IPS-18a (cell line): ENCODE results near the gene EXOC4.

Experiments
- H3K27ac ChIP-seq: one replicate; pipeline ENCODE4 v1.5.1; 2013; ENCODE audit warnings: low read length
- H3K27me3 ChIP-seq: one replicate; pipeline ENCODE4 v1.6.1; 2013; ENCODE audit warnings: mild to moderate bottlenecking, low read length; ENCODE audit not compliant: control insufficient read depth, insufficient read depth
- H3K36me3 ChIP-seq: one replicate; pipeline ENCODE4 v1.6.1; 2013; ENCODE audit warnings: low read depth, low read length; ENCODE audit not compliant: control insufficient read depth
- H3K4me1 ChIP-seq: one replicate; pipeline ENCODE4 v1.6.1; 2013; ENCODE audit warnings: low read depth, low read length; ENCODE audit not compliant: control insufficient read depth
- H3K4me3 ChIP-seq: one replicate; pipeline ENCODE4 v1.5.1; 2013; ENCODE audit warnings: low read length
- H3K9ac ChIP-seq: one replicate; pipeline ENCODE4 v1.6.1; 2013; ENCODE audit warnings: mild to moderate bottlenecking, low read length, moderate library complexity
- H3K9me3 ChIP-seq: one replicate; pipeline ENCODE4 v1.6.1; 2013; ENCODE audit warnings: low read depth, low read length; ENCODE audit not compliant: control insufficient read depth

The EXOC4 gene

GRCh38 chr7:134084488-134085144 is 831.7 kb downstream of the EXOC4 start:
- Histone ChIP-seq H3K4me3 (no peak overlapping the region), H3K9me3 (peaks cover 25% of the 10 kb centered on the region), H3K9ac (no peak overlapping the region), H3K27ac (no peak overlapping the region), H3K36me3 (no peaks in the 10 kb centered on the region), H3K27me3 (no peaks in the 10 kb centered on the region), H3K4me1 (no peaks in the 10 kb centered on the region)

- no peaks in the 10 kb centered on the region for H3K36me3 ChIP-seq
- H3K9me3 ChIP-seq = peaks cover 31% of the 10 kb centered on the region
- H3K4me3 ChIP-seq = no peak overlapping the region
- no peaks in the 10 kb centered on the region for H3K27me3 ChIP-seq
- H3K27ac ChIP-seq = no peak overlapping the region
- no peaks in the 10 kb centered on the region for H3K4me1 ChIP-seq
- no peak overlapping the region for H3K9ac ChIP-seq
These were observed 832.4 kb downstream of the EXOC4 start for GRCh38 chr7:134085311-134085710.

DNA sequence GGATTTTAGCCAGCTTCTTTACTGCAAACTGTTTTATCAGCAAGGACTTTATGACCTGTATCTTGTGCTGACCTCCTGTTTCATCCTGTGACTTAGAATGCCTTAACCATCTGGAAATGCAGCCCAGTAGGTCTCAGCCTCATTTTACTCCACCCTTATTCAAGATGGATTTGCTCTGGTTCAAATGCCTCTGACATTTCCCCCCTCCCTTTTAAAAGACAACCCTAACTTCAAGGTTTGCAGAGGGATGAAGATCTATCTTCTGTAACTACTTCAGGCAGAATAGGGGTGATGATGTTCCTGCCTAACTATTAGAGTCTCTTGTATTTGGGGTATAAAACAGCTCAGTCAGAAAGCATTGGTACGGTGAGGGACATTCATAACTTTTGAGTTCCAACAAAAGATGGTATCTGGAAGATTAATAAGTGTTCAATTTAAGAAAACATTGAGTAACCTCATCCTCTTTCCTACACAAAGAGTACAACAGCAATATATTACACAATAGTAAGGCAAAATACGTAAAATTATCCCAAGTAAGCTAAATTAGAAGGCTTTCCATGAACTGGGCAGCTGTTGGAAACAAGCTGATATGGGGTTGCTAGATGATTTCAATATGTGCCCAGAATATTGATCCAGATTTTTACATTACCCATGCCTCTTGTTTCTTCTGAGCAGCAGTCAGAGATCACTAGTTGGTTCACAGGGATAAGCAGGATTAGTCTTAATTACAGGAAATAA is 834.3 kb downstream of the EXOC4 start:
- Histone ChIP-seq H3K27ac (no peak overlapping the region), H3K9ac (no peak overlapping the region), H3K9me3 (peaks cover 43% of the 10 kb centered on the region), H3K36me3 (no peaks in the 10 kb centered on the region), H3K27me3 (no peaks in the 10 kb centered on the region), H3K4me1 (no peaks in the 10 kb centered on the region), H3K4me3 (no peak overlapping the region)

DNA sequence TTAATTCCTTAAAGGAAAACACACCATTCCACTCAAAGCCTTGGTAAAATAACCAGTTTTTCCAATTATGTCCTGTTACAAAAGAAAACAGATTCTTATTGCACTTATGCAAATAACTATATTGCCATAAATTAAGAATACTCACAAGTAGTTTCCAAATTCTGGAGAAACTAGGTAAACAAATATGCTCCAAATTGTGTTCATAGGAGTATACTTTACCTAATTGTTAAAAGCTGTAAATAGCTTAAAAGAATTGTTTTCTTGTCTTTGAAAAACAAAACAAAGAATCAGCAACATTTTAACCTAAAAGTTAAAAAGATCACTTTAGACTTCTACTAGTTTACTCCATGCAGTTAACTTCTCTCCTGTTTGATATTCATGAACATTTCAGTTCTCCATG is 835.3 kb downstream of the EXOC4 start:
- no peak overlapping the region for H3K27ac ChIP-seq
- no peak overlapping the region for H3K4me3 ChIP-seq
- H3K9me3 ChIP-seq = peaks cover 44% of the 10 kb centered on the region
- H3K9ac ChIP-seq = no peak overlapping the region
- H3K4me1 ChIP-seq = no peaks in the 10 kb centered on the region
- H3K36me3 ChIP-seq = no peaks in the 10 kb centered on the region
- H3K27me3 ChIP-seq = no peaks in the 10 kb centered on the region

- Histone ChIP-seq H3K36me3 (no peaks in the 10 kb centered on the region), H3K4me1 (no peaks in the 10 kb centered on the region), H3K9me3 (peaks cover 47% of the 10 kb centered on the region), H3K27me3 (no peaks in the 10 kb centered on the region), H3K9ac (no peak overlapping the region), H3K4me3 (no peak overlapping the region), H3K27ac (no peak overlapping the region)
These were observed 836.6 kb downstream of the EXOC4 start for GRCh38 chr7:134089446-134089845.

DNA sequence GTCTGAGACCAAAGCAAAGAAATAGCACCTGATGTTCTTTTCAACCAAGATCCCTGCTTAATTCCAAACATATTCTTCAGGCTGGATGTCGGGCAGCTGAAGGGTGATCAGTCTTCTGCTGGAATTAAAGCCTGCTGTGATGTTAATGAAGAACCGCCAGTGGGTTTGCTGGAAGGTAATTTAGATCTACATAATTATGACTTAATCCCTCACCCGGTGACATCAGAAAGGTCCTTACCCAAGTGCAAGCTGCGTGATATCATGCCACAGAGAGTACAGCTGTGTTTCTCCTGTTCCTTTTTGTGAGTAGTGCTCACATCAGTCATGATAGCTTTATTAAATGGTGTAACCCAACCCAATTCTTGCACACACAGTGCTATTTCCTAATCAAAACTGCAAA is 845.2 kb downstream of the EXOC4 start:
- no peak overlapping the region for H3K4me3 ChIP-seq
- peaks cover 4% of the 10 kb centered on the region for H3K9me3 ChIP-seq
- no peak overlapping the region for H3K9ac ChIP-seq
- H3K4me1 ChIP-seq = no peaks in the 10 kb centered on the region
- no peak overlapping the region for H3K27ac ChIP-seq
- H3K27me3 ChIP-seq = no peaks in the 10 kb centered on the region
- H3K36me3 ChIP-seq = no peaks in the 10 kb centered on the region

GRCh38 chr7:134101716-134102115 is 848.8 kb downstream of the EXOC4 start:
- Histone ChIP-seq H3K27ac (no peak overlapping the region), H3K4me1 (no peaks in the 10 kb centered on the region)

DNA sequence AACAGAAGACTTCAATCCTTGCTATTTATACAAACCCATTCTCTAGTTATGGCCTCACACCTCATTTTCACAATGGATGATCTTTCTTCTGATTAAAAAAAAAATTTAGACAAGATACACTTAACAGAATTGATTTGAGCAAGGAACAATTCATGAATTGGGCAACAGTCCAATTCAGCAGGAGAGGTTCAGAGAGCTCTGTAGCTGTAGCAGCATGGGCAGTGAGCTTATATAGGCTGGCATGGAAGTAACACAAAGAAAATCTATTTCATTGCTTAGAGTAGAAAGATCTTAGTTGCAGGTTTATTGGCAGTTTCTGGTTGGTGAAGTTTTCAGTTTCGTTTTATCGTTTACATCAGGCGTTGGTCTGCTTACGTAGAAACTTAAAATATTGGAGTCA is 851.3 kb downstream of the EXOC4 start:
- H3K27ac ChIP-seq = no peak overlapping the region
- no peaks in the 10 kb centered on the region for H3K9me3 ChIP-seq
- no peak overlapping the region for H3K4me3 ChIP-seq
- H3K9ac ChIP-seq = no peak overlapping the region
- H3K27me3 ChIP-seq = no peaks in the 10 kb centered on the region
- no peaks in the 10 kb centered on the region for H3K4me1 ChIP-seq
- H3K36me3 ChIP-seq = no peaks in the 10 kb centered on the region

More at GRCh38 chr7:134101716-134102115, 848.8 kb downstream of the EXOC4 start:
- no peak overlapping the region for H3K4me3 ChIP-seq
- no peaks in the 10 kb centered on the region for H3K36me3 ChIP-seq
- no peaks in the 10 kb centered on the region for H3K27me3 ChIP-seq
- H3K9me3 ChIP-seq = no peaks in the 10 kb centered on the region
- no peak overlapping the region for H3K9ac ChIP-seq

DNA sequence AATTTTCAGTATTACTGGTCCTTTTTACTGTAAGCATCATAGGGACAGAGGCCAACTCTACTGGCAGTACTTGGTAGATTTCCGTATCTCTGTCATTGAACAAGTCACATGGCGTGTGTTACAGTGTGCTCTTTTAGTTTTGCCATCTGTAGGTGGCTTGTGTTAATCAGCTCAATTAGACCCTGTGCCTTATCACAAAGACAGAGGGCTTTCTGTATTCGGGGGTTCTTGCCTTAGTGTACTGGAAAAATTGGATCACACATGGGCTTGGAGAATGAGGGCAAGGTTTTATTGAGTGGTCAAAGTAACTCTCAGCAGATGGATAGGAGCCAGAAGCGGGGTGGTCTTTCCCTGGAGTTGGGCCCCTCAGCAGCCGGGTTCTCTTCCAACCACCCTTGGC is 853.0 kb downstream of the EXOC4 start:
- H3K9ac ChIP-seq = no peak overlapping the region

DNA sequence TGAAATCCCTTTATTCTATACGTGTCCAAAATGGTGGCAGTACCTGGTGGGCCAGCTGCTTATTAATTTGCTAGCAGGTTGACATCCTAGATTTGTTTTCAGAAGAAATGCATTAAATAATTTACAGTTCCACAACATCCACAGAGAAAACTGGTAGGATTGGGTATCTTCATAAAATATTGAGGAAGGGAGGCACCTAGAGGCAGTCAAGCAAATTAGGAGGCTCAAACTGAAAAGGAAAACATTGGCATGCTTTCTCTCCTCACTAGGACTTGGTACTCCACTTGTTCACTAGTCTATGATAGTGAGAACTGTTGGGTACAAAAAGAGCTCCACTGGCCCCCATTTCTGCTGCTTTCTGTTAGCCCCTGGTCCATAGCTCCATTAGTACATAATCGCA is 855.9 kb downstream of the EXOC4 start:
- H3K27me3 ChIP-seq = no peaks in the 10 kb centered on the region
- H3K36me3 ChIP-seq = no peaks in the 10 kb centered on the region
- no peak overlapping the region for H3K9ac ChIP-seq
- no peaks in the 10 kb centered on the region for H3K9me3 ChIP-seq
- H3K27ac ChIP-seq = no peak overlapping the region
- no peak overlapping the region for H3K4me3 ChIP-seq
- peaks cover 7% of the 10 kb centered on the region for H3K4me1 ChIP-seq

More for the DNA sequence above, 853.0 kb downstream of the EXOC4 start:
- Histone ChIP-seq H3K9me3 (no peaks in the 10 kb centered on the region), H3K4me1 (no peaks in the 10 kb centered on the region), H3K27ac (no peak overlapping the region), H3K36me3 (no peaks in the 10 kb centered on the region), H3K4me3 (no peak overlapping the region), H3K27me3 (no peaks in the 10 kb centered on the region)

DNA sequence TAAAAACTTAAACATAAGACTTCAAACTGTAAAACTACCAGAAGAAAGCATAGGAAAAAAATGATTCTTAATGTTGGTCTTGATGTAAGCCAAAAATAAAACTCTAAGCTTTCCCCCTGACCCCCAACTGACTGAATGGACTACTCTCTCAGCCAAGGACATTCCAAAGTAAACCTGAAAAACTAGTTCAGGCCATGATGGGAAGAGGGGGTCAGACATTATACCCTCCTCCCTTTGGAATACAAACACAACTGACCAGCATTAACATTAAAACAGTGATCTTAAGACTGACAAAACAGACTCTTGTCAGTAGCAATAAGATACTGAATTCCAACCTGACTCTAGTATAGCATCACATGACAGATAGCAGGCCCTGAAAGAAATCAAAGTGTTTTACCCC is 860.8 kb downstream of the EXOC4 start:
- Histone ChIP-seq H3K4me1 (peaks cover 18% of the 10 kb centered on the region), H3K36me3 (no peaks in the 10 kb centered on the region), H3K27me3 (no peaks in the 10 kb centered on the region), H3K27ac (no peak overlapping the region), H3K9me3 (no peaks in the 10 kb centered on the region), H3K9ac (no peak overlapping the region), H3K4me3 (no peak overlapping the region)

GRCh38 chr7:134114992-134115391 is 862.1 kb downstream of the EXOC4 start:
- Histone ChIP-seq H3K27ac (no peak overlapping the region), H3K36me3 (no peaks in the 10 kb centered on the region), H3K9me3 (no peaks in the 10 kb centered on the region), H3K4me1 (peaks cover 18% of the 10 kb centered on the region), H3K4me3 (no peak overlapping the region), H3K27me3 (no peaks in the 10 kb centered on the region), H3K9ac (no peak overlapping the region)
